ENCODE results near the gene SSH2.

SSH2 gene

DNA sequence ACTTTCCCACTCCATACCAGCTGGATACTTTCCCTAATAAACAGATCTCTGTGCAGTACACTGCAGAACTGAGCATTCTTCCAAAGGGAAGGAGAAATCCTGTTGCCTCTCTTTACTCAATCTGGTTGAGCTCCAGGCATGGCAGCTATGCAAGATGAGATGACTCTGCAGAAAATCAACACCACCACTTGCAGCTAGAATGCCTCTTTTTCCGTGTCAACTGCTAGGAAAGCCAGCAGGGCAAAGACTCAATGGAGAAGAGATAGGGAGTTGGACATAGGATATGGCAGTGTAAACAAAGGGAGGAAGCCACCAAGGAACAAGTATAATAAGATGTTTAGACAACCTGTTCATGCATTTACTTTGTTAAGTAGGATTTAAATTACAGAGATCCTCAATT, 266.9 kb downstream of the SSH2 start:
- H3K36me3 ChIP-seq (ENCODE audit: insufficient read depth), result no peaks in the 10 kb centered on the region
- H3K27ac ChIP-seq, result no peak overlapping the region
- H3K4me1 ChIP-seq (ENCODE audit: low read depth, poor library complexity, severe bottlenecking), result peaks cover 9% of the 10 kb centered on the region
- TF ChIP-seq, protein P1, sequence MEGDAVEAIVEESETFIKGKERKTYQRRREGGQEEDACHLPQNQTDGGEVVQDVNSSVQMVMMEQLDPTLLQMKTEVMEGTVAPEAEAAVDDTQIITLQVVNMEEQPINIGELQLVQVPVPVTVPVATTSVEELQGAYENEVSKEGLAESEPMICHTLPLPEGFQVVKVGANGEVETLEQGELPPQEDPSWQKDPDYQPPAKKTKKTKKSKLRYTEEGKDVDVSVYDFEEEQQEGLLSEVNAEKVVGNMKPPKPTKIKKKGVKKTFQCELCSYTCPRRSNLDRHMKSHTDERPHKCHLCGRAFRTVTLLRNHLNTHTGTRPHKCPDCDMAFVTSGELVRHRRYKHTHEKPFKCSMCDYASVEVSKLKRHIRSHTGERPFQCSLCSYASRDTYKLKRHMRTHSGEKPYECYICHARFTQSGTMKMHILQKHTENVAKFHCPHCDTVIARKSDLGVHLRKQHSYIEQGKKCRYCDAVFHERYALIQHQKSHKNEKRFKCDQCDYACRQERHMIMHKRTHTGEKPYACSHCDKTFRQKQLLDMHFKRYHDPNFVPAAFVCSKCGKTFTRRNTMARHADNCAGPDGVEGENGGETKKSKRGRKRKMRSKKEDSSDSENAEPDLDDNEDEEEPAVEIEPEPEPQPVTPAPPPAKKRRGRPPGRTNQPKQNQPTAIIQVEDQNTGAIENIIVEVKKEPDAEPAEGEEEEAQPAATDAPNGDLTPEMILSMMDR (conservative IDR thresholded peaks at IDR 0.05; ENCODE audit: low read depth, low read length), result no peak
- H2AFZ ChIP-seq (ENCODE audit: low read depth), result no peak overlapping the region
- no peaks in the 10 kb centered on the region for H3K27me3 ChIP-seq (ENCODE audit: insufficient read depth, low read depth)
- no peak overlapping the region for H3K4me2 ChIP-seq
- H4K20me1 ChIP-seq (ENCODE audit: insufficient read depth), result no peaks in the 10 kb centered on the region
- H3K9ac ChIP-seq, result no peak overlapping the region
- no peaks in the 10 kb centered on the region for H3K79me2 ChIP-seq (ENCODE audit: insufficient read depth, low read depth)
- no peak overlapping the region for H3K4me3 ChIP-seq (IDR thresholded peaks at IDR 0.05; ENCODE audit: insufficient read depth, low read depth, low read length)

DNA sequence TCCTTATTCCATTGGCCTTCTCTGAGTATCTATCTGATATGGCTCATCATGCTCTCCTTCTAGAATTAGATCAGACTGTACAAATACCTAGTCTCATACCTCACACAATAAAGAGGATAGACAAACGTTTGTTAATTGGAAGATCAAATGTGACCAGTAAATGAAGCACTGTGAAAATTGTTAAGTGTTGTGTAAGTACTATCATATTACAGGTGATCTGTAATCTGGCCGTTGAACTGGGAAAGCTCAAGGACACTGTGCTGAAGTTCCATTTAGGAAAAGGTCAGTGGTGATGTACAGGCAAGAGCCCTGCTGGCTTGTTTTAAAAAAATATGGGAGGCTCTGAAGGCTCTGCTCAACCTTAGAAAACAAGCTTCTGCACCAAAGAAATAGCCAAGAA, 268.8 kb downstream of the SSH2 start:
- TF ChIP-seq, protein P1 (conservative IDR thresholded peaks at IDR 0.05; ENCODE audit: low read depth, low read length), result no peak

DNA sequence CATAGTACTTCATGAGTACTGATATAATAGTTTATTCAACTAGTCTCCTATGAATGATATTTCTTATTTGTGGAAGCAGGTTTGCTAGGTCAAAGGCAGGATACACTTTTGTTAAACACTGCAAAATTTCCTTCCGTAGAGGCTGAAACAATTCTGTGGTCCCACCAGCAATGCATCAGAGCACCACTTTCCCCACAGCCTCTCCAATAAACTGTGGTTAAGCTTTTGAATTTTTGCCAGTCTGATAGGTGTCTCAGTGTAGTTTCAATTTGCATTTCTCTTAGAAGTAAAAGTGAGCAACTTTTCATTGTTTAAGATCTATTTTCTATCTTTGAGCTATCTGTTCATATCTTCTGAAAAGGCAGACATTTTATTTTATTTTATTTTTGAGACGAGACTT, 270.9 kb downstream of the SSH2 start:
- Histone ChIP-seq H2AFZ (ENCODE audit: low read depth) (no peak overlapping the region), H4K20me1 (ENCODE audit: insufficient read depth) (no peaks in the 10 kb centered on the region), H3K27ac (no peak overlapping the region), H3K27me3 (ENCODE audit: insufficient read depth, low read depth) (no peaks in the 10 kb centered on the region), H3K4me3 (IDR thresholded peaks at IDR 0.05; ENCODE audit: insufficient read depth, low read depth, low read length) (no peak overlapping the region), H3K36me3 (ENCODE audit: insufficient read depth) (no peaks in the 10 kb centered on the region), H3K9ac (no peak overlapping the region), H3K4me2 (no peak overlapping the region), H3K79me2 (ENCODE audit: insufficient read depth, low read depth) (no peaks in the 10 kb centered on the region), H3K4me1 (ENCODE audit: low read depth, poor library complexity, severe bottlenecking) (peaks cover 9% of the 10 kb centered on the region)
- TF ChIP-seq, protein P1 (conservative IDR thresholded peaks at IDR 0.05; ENCODE audit: low read depth, low read length), result no peak

More for the DNA sequence above, 268.8 kb downstream of the SSH2 start:
- Histone ChIP-seq H3K27ac (no peak overlapping the region), H3K4me1 (ENCODE audit: low read depth, poor library complexity, severe bottlenecking) (peaks cover 9% of the 10 kb centered on the region), H3K4me2 (no peak overlapping the region), H4K20me1 (ENCODE audit: insufficient read depth) (no peaks in the 10 kb centered on the region), H3K36me3 (ENCODE audit: insufficient read depth) (no peaks in the 10 kb centered on the region), H3K79me2 (ENCODE audit: insufficient read depth, low read depth) (no peaks in the 10 kb centered on the region), H3K9ac (no peak overlapping the region), H3K27me3 (ENCODE audit: insufficient read depth, low read depth) (no peaks in the 10 kb centered on the region), H3K4me3 (IDR thresholded peaks at IDR 0.05; ENCODE audit: insufficient read depth, low read depth, low read length) (no peak overlapping the region), H2AFZ (ENCODE audit: low read depth) (no peak overlapping the region)

DNA sequence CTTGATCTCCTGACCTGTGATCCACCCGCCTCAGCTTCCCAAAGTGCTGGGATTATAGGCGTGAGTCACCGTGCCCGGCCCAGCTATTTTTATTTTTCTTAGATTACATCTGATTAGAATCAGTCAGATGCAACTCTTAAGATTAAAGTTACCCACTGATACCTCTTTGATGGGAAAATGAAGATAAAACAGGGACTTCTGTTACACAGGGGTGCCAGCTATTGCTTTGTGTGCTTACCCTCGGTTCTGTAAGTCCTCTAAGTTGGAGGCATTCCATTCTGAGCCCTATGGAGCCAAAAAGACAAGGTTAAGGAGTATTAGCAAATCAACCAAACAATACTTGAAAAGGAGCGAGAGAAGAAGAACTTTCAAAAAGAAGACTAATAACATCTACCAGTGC, 274.7 kb downstream of the SSH2 start:
- H3K36me3 ChIP-seq (ENCODE audit: insufficient read depth), result no peaks in the 10 kb centered on the region
- no peak overlapping the region for H3K27ac ChIP-seq

More for the DNA sequence above, 274.7 kb downstream of the SSH2 start:
- H3K79me2 ChIP-seq (ENCODE audit: insufficient read depth, low read depth), result no peaks in the 10 kb centered on the region
- no peaks in the 10 kb centered on the region for H3K27me3 ChIP-seq (ENCODE audit: insufficient read depth, low read depth)
- H3K4me1 ChIP-seq (ENCODE audit: low read depth, poor library complexity, severe bottlenecking), result peaks cover 9% of the 10 kb centered on the region
- no peak overlapping the region for H2AFZ ChIP-seq (ENCODE audit: low read depth)
- no peak overlapping the region for H3K4me2 ChIP-seq
- no peak overlapping the region for H3K4me3 ChIP-seq (IDR thresholded peaks at IDR 0.05; ENCODE audit: insufficient read depth, low read depth, low read length)
- H4K20me1 ChIP-seq (ENCODE audit: insufficient read depth), result no peaks in the 10 kb centered on the region
- TF ChIP-seq, protein P1 (conservative IDR thresholded peaks at IDR 0.05; ENCODE audit: low read depth, low read length), result no peak
- H3K9ac ChIP-seq, result no peak overlapping the region

All from KMS-11 (cell line).